Skeletal muscle cell (primary cell): ENCODE results near the gene GLB1L3.
"Not testable (repeated sequence)": the region's sequence is repeated elsewhere in the genome, so short reads cannot be mapped to it uniquely, and the experiment has no call there.

Experiments used
- DNase-seq: peaks from one replicate; pipeline ENCODE4 v3.0.0-alpha.2; 2010; ENCODE audit warnings: low read depth
- H3K4me3 ChIP-seq: 2 replicates; pipeline ENCODE4 v1.5.1; 2011; ENCODE audit warnings: low read depth, mild to moderate bottlenecking, control low read depth, low read length, moderate library complexity

The GLB1L3 gene

DNA sequence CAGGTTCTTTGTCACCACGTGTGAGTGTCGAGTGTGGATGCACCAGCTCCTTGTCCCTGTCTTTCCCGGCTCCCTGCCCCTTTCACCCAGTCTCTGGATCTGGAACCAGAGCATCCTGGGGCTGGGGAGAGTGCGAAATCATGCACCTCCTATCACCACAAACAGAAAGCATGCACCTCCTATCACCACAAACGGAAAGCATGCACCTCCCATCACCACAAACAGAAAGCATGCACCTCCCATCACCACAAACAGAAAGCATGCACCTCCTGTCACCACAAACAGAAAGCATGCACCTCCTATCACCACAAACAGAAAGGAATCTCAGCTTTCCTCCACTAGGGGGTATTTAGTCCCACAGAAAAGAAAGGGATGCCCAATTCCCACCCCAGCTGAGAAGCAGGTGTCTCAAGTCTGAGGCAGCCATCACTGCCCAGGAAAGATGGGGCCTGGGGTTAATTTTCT lies 5.9 kb upstream of the GLB1L3 start:
- no peak overlapping the region for H3K4me3 ChIP-seq
- no peak for DNase-seq

DNA sequence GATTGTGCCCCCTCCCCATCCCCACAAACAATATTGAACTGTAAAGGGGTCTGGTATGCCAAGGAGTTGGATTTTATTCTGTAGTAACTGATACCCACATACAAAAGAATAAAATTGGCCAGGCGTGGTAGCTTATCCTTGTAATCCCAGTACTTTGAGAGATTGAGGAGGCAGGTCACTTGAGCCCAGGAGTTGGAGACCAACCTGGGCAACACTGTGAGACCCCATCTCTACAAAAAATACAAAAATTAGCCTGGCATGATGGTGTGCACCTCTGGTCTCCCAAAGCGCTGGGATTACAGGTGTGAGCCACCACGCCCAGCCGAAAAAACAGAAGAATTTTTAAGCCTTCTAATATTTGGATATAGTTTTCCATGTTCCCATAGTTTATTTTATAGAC lies 4.2 kb upstream of the GLB1L3 start:
- no peak for DNase-seq
- no peak overlapping the region for H3K4me3 ChIP-seq

DNA sequence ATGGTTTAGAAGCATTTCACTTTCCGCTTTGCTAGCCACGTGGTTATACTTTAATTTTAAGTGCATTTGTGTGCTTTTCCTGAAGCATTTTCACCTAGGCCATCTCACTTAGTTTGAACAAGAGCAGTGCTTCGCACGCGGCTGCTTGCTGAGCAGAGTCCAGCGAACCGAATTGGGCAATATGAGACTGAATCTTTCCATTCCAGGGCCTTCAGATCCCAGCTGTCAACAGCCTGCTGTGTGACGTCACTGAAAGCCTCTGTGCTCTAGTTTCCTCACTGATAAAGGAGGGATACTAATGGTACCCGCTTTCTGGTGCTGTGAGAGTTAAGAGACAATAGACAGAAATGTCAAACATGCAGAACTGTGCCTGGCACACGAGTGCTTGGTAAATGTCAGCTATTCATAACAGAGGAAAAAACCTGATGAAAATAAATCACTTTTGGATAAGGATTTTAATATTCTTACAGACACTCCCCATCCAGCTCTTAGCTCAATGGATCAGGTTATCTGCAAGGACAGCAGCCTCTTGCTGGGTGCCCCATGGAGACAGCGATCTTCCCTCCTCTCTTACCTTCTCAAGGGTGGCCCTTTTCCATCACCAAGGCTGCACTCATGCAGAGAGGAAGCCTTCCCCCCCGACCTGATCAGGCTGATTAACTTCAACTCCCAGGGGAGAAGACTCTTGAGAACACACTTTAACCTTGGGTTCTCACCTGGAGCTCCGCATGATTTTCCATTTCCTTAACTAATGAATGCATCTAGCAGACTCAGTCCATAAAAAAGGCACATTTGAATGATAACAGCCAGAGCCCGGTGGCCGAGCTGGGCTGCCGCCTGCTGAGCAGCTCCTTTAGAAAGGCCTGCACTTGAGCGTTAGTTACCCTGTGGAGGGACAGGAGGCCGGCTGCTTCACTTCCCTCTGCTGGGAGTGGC lies 3.5 kb upstream of the GLB1L3 start:
- peak; percentile 25 for DNase-seq
- no peak overlapping the region for H3K4me3 ChIP-seq

DNA sequence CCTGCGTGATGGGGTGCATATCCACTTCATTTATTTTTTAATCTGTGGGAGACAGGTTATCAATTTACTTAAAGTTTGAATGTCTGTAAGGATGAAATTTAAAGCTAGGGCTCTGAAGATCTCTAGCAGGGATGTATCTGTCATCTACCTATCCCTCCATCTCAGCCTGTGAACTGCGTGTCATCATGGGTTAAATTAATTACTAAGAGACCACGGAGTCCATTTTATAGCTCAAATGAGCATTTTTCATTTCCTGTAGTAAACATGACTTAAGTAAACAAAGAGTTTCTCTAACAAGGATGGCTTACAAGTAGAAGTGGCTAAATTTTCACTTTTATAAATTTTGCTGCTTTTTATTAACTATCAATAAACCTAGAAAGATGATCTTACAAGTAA lies 2.9 kb upstream of the GLB1L3 start:
- no peak for DNase-seq
- H3K4me3 ChIP-seq = no peak overlapping the region

DNA sequence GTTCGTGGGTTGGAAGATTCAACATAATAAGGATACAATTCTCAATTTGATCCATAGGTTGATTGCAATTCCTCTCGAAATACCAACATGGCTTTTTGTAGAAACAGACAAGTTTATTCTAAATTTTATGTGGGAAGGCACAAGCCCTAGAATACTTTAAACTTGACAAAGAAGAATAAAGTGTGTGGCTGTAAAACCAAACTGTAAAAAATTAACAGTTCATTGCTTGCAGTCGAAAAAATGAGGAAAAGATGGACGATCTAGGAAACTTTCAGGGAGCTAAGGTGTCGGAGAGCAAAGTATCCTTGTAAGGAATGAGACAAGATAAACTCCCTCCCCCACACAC lies 1.0 kb upstream of the GLB1L3 start:
- H3K4me3 ChIP-seq = no peak overlapping the region
- no peak for DNase-seq

DNA sequence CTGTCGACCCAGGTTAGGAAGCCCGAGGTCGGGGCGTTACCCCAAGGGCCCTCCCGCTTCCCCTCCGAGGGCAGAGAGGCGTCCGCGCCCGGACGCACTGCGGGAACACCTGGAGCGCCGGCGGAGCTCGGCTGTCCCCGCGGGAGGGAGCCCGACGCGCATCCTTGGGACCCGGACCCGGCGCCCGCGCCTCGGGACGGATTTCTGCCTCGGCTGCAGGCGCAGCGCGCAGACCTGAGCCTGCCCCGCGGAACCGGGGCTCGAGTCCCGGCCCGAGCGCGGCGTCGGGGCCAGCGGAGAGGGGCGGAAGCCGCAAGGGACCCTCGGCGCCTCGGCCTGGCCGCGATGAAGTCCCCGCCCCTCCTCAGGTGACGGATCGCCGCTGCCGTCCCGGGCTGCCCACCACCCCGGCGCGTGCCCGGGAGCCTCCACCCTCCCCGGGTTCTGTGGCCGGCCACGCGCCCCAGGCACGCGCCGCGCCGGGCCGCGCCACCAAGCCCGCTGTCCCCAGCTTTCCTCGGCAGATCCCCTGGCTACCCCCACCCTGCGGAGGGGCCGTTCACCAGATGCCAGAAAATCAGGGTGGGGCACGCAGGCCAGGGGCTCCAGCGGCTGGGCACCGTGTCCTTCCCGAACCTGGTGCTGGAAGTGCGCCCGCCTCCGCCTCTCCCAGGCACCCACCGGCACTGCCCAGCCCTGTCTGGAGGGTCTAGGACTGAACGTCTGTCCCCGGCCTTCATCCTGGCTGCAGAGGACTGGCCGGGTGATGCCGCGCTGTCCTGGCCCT lies 410 bp downstream of the GLB1L3 start:
- H3K4me3 ChIP-seq = peak overlapping the region; percentile 27
- no peak for DNase-seq

DNA sequence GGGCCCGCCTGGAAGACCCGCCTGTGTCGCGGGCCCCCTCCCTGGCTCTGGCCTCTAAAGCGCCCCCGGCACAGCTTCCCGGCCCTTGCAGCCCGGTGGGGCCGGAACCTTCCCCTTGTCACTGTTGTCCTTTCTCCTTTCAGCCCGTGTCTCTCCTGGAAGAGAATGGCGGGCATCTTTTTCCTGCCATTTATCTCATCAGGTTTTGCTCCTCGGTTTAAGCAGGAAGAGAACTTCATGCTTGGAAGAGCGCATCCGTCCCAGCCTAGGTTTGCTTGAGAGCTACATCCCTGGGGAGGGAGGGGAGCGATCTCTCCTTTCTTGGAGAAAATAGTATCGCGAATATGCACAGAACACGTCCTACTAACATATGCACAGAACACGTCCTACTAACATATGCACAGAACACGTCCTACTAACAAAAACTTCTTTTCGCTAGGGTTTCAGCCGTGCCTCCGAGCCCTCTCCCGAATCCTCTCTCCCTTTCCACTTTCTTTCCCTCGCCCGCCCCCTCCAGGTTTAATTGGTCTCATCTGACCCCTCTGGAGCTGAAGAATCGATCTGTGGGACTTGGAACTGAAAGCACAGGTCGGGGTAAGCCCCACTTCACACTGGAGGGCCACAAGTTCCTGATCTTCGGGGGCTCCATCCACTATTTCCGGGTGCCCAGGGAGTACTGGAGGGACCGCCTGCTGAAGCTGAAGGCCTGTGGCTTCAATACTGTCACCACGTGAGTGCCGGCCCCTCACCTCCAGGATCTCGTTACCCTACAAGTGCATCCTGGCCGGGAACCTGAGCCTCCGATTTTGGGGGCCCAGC lies 1.2 kb downstream of the GLB1L3 start:
- no peak overlapping the region for H3K4me3 ChIP-seq
- no peak for DNase-seq

DNA sequence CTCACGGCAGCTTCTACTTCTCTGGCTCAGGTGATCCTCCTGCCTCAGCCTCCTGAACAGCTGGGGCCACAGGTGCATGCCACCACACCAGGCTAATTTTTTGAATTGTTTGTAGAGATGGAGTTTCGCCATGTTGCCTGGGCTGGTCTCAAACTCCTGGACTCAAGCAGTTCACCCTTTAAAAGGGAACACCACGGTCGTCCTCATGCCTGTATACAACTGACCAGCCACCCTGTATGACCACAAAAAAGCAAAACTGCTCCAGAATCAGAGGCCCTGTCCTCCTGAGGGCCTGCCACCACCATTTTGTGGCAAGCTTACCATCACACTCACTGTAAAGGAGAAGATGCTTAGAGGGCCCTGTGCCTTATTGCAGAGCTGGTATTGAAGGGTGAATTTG lies 2.2 kb downstream of the GLB1L3 start:
- no peak for DNase-seq
- H3K4me3 ChIP-seq = no peak overlapping the region

DNA sequence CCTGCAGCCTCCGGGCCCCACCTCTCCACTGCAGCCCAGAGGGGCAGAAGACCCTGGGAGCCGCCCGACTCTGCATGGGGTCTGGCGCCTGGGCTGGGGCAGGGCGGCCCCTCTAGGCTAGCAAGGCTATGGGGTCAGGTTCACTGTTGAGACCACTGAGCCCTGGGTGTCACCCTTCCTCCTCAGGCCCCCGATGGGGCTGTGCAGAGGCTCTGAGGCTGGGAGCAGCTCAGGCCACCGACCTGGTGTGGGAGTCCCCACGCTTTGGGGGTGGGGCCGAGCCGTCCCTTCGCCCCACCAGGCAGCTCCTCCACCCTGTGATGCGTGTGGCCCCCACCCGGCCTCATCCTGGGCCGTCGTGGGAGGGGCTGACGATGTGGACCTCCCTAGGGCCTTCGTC lies 5.5 kb downstream of the GLB1L3 start:
- DNase-seq, H3K4me3 ChIP-seq: not testable (repeated sequence)

DNA sequence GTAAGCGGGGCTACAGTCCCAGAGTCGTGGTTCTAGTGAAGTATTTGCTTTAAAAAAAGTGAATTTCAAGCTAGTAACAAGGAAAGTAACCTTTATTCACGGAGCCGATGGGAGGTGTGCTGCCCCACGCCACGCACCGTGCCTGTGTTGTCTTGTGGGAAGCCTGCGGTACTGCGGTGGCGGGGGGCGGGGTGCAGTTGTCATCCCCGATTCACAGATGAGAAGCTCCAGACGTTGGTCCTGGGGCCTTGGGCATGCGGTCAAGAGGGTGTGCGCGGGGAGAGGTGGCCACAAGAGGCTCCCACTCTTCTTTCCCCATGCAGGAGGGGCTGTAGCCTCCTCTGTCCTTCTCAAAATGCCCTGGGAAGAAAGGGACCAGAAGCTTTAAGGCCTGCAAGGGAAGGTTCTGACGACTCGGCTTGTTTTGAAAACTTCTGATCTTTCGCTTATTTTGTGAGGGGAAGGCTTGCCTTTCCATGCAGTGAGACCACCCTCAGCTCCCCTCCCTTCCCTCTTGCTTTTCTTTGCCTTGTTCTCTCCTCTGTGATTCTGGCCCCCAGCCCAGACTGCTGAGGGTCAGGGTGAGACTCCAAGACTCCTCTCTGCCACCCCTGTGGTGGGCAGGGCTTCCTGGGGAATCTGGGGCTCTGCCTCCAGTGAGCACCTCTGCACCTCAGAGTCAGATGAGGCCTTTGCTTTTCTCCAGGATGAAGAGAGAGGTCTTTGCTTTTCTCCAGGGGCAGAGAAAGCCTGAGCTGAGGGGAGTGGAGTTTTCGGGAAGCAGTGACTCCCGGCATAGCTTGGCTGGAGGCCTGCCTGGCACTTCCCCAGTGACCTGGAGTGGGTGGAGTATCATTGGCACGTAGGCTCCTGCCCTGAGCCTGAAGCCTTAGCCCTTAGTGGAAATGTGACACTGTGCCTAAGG lies 6.2 kb downstream of the GLB1L3 start:
- H3K4me3 ChIP-seq = no peak overlapping the region
- DNase-seq = no peak

DNA sequence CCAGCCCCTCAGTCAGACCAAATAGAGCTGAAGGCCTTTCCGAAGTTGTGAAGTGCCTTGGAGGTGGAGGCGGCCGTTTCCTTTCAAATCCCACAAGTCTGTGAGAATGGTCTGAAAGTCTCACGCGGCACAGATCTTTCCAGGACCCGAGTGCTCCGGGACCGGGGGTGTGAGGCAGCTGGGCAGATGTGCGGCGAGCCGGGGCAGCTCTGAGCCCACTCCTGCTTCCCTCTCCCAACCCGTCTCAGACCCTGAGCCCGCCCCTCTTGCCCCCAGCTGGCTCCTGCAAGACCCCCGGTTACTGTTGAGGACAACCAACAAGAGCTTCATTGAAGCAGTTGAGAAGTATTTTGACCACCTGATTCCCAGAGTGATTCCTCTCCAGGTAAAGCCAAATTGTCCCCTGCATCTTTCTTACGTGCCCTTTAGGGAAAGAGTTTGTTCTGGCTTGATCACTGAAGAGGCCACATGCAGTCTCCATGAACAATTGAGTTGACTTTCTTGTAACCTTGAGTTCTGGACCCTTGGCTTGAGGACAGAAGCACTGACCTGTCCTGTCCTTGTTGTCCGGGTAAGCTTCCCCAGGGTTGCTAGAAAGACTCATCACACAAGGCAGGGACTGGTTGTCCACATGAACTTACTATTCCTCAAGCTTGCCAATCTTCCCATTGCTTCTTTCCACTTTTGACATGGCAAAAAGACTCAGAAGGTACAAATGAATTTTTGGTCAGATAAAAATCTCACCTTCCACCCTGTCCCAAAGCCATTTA lies 7.5 kb downstream of the GLB1L3 start:
- no peak for DNase-seq
- no peak overlapping the region for H3K4me3 ChIP-seq

DNA sequence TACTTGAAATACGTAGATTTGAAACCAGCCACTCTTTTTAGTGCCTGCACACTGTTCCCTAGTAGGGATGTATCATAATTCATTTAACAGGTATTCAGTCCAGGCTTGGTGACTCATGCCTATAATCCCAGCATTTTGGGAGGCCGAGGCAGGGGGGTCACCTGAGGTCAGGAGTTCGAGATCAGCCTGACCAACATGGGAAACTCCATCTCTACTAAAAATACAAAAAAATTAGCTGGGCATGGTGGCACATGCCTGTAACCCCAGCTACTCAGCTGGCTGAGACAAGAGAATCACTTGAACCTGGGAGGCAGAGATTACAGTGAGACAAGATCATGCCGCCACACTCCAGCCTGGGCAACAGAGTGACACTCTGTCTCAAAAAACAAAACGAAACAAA lies 8.2 kb downstream of the GLB1L3 start:
- H3K4me3 ChIP-seq = not testable (repeated sequence)

DNA sequence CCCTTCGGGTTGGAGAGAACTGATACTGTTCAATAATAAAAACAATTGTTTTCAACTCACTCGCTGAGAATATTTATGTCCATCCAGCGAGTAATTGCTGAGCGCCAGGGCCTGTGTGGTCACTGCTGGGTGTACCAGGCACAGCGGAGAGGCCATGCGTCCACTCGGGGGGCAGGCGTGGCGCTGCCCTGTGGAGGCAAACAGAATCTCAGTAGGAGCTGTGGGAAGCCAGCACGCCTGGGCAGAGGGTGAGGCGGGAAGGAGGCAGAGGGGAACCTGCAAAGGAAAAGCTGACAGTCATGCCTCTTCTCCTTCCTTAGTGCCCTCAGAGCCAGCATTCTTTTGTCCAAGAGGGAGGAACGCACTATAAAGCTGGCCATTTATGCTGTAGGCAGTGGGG lies 11.4 kb downstream of the GLB1L3 start:
- DNase-seq = no peak
- H3K4me3 ChIP-seq = no peak overlapping the region

More for the DNA sequence above, 8.2 kb downstream of the GLB1L3 start:
- not testable (repeated sequence) for DNase-seq

DNA sequence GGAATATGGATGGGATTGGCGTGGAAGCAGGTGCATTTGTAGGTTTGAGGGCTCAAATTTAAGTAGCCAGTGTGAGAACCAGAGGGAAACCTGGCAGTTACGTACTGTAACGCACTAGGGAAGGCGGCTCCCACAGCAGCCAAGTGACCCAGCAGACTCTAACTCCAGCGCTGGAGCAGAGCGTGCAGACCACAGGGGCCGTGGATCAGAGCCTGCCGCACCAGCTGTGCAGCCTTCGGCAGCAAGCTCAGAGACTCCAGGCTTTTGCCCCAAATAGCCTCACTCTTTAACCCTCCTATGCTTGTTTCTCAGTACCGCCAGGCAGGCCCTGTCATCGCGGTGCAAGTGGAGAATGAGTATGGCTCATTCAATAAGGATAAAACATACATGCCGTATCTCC lies 12.3 kb downstream of the GLB1L3 start:
- no peak for DNase-seq
- no peak overlapping the region for H3K4me3 ChIP-seq

DNA sequence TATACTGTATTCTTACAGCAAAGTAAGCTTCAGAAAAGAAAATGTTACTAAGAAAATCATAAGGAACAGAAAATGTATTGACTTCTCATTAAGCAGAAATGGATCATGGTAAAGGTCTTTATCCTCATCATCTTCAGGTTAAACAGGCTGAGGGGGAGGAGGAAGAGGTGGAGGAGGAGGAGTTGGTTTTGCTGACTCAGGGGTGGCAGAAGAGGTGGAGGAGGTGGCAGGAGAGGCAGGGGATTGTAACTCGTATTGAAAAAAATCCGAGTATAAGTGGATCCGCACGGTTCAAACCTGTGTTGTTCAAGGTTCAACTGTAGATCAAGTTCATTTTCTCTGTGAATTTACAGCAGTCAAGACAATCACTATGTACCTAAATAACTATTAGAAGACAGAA lies 13.0 kb downstream of the GLB1L3 start:
- DNase-seq = no peak
- no peak overlapping the region for H3K4me3 ChIP-seq

DNA sequence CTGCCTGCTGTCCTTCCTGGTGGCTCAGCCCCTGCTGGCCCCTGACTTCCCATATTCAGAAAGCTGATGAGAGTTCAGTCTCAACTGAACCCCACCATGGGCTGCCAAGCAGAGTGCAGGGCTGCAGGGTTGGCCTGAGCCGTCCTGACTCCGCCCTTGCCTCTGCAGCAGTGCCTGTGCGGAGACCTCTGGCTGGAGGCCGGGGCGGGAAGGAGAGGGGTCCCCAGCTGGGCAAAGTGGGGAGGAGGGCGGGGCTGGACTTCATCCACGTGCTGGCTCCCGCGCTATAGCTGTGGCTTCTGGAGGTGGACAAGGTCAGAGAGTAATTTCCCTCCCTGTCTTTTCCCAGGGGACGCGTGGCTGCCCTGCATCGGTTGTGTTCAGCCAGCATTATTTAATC lies 13.6 kb downstream of the GLB1L3 start:
- DNase-seq = no peak
- H3K4me3 ChIP-seq = no peak overlapping the region

DNA sequence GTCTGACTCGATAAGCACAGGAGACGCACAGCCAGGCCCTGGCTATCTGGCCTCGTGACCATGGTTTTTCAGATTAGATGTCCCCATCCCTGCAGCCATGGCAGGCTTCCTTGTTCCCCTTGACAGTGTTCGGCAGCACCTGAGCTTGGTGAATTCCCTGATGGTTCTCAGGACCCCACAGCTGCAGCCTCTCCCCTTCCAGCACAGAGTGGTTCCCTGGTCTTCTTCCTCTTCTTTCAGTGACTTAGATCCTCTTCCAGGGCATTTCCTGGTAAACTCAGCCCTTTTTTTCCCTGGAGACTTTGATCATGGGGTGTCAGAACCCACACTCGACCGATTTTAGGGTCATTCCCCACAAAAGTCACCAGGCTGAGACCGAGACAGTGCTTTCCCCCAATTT lies 14.5 kb downstream of the GLB1L3 start:
- no peak for DNase-seq
- no peak overlapping the region for H3K4me3 ChIP-seq

DNA sequence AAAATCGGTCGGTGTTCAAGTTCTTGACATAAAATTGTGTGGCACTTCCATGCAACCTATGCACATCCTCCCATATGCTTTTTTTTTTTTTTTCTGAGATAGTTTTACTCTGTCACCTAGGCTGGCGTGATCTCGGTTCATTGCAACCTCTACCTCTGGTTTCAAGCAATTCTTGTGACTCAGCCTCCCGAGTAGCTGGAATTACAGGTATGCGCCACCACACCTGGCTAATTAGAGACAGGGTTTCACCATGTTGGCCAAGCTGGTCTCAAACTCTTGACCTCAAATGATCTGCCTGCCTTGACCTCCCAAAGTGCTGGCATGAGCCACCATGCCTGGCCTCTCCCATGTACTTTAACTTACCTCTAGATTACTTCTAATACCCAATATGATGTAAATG lies 15.0 kb downstream of the GLB1L3 start:
- H3K4me3 ChIP-seq = no peak overlapping the region
- no peak for DNase-seq
